HEK293 (cell line): ENCODE data around the gene PRR19.
A peak's percentile ranks its signal among the peaks of the same experiment; 100 is the strongest.

ENCODE experiments used
- CTCF ChIA-PET: fragments of 350-600 bp; formaldehyde crosslinking; extraction: SDS; loops from one replicate; lab custom pipeline; 2021; ENCODE audit warnings: antibody characterized with exemption; lab: Yijun Ruan, JAX
- POLR2A ChIA-PET: fragments of 300-600 bp; formaldehyde crosslinking; extraction: SDS; loops from one replicate; lab custom pipeline; 2020; ENCODE audit warnings: antibody characterized with exemption, inconsistent platforms; lab: Yijun Ruan, JAX
- H3K27ac ChIP-seq: fragments of 200-500 bp; sonication (Bioruptor generic); 2 replicates; pipeline ENCODE4 v1.5.1; 2014; ENCODE audit warnings: low read depth, low read length, control low read depth, inconsistent platforms; ENCODE audit errors: extremely low read depth
- H3K36me3 ChIP-seq, 2 experiments: fragments of 200-500 bp in 1 of 2; sonication (Bioruptor generic) in 1 of 2; 1 replicate in 1 of 2; 2 replicates in 1 of 2; pipeline ENCODE4 v1.5.1; 2014 to 2017; ENCODE audit warnings: inconsistent platforms in 2 of 2, low read length in 2 of 2; ENCODE audit not compliant: control insufficient read depth in 2 of 2, insufficient read depth in 1 of 2
- H3K4me1 ChIP-seq: fragments of 200-500 bp; sonication (Bioruptor generic); 2 replicates; pipeline ENCODE4 v1.5.1; 2014; ENCODE audit warnings: mild to moderate bottlenecking, low read length, inconsistent platforms; ENCODE audit not compliant: control insufficient read depth, insufficient read depth
- H3K4me3 ChIP-seq: 2 replicates; pipeline ENCODE4 v1.5.1; 2011; ENCODE audit warnings: low read depth, mild to moderate bottlenecking, control low read depth, low read length, moderate library complexity
- H3K9me3 ChIP-seq: fragments of 200-500 bp; sonication (Bioruptor generic); 2 replicates; pipeline ENCODE4 v1.5.1; 2014; ENCODE audit warnings: low read depth, low read length, inconsistent platforms; ENCODE audit not compliant: control insufficient read depth, insufficient read depth
- BCL6B ChIP-seq: fragments of 450-650 bp; formaldehyde crosslinking; IDR thresholded peaks from 2 replicates; pipeline ENCODE4 v1.5.1; 2017; ENCODE audit warnings: missing biosample characterization, missing genetic modification characterization
- EGR2 ChIP-seq: fragments of 450-650 bp; formaldehyde crosslinking; IDR thresholded peaks from 2 replicates; pipeline ENCODE4 v1.5.1; 2016; ENCODE audit warnings: low read depth, missing biosample characterization, missing genetic modification characterization
- GLIS1 ChIP-seq: fragments of 450-650 bp; formaldehyde crosslinking; IDR thresholded peaks from 2 replicates; pipeline ENCODE4 v1.5.1; 2016; ENCODE audit warnings: missing biosample characterization, missing genetic modification characterization
- MEIS1 ChIP-seq: sonication (generic); formaldehyde crosslinking; IDR thresholded peaks from 2 replicates; pipeline ENCODE4 v1.8.1; 2022; ENCODE audit warnings: missing genetic modification reagents, mild to moderate bottlenecking, borderline replicate concordance
- MZF1 ChIP-seq: fragments of 450-650 bp; formaldehyde crosslinking; IDR thresholded peaks from 2 replicates; pipeline ENCODE4 v1.5.1; 2017; ENCODE audit warnings: missing biosample characterization, missing genetic modification characterization, borderline replicate concordance
- PATZ1 ChIP-seq: fragments of 450-650 bp; formaldehyde crosslinking; IDR thresholded peaks from 2 replicates; pipeline ENCODE4 v1.5.1; 2016; ENCODE audit warnings: missing biosample characterization, missing genetic modification characterization
- SCRT2 ChIP-seq: fragments of 450-650 bp; formaldehyde crosslinking; IDR thresholded peaks from 2 replicates; pipeline ENCODE4 v1.5.1; 2016; ENCODE audit warnings: missing biosample characterization, missing genetic modification characterization
- WT1 ChIP-seq: fragments of 450-650 bp; formaldehyde crosslinking; IDR thresholded peaks from 2 replicates; pipeline ENCODE4 v1.5.1; 2016; ENCODE audit warnings: missing biosample characterization, missing genetic modification characterization
- ZBTB11 ChIP-seq: fragments of 450-650 bp; formaldehyde crosslinking; conservative IDR thresholded peaks from 2 replicates; pipeline ENCODE4 v1.5.1; 2016; ENCODE audit warnings: low read depth, missing biosample characterization, missing genetic modification characterization
- ZBTB8A ChIP-seq: fragments of 450-650 bp; formaldehyde crosslinking; IDR thresholded peaks from 2 replicates; pipeline ENCODE4 v1.5.1; 2016; ENCODE audit warnings: missing biosample characterization, missing genetic modification characterization
- ZEB2 ChIP-seq: fragments of 450-650 bp; formaldehyde crosslinking; IDR thresholded peaks from 2 replicates; pipeline ENCODE4 v1.5.1; 2016; ENCODE audit warnings: missing biosample characterization, missing genetic modification characterization
- ZFHX2 ChIP-seq: fragments of 450-650 bp; formaldehyde crosslinking; conservative IDR thresholded peaks from 2 replicates; pipeline ENCODE4 v1.5.1; 2016; ENCODE audit warnings: missing biosample characterization, missing genetic modification characterization
- ZIC2 ChIP-seq: fragments of 450-650 bp; formaldehyde crosslinking; IDR thresholded peaks from 2 replicates; pipeline ENCODE4 v1.5.1; 2016; ENCODE audit warnings: missing biosample characterization, missing genetic modification characterization
- ZNF133 ChIP-seq: fragments of 450-650 bp; formaldehyde crosslinking; IDR thresholded peaks from 2 replicates; pipeline ENCODE4 v1.5.1; 2016; ENCODE audit warnings: missing biosample characterization, missing genetic modification characterization
- ZNF140 ChIP-seq: fragments of 450-650 bp; formaldehyde crosslinking; IDR thresholded peaks from 2 replicates; pipeline ENCODE4 v1.5.1; 2016; ENCODE audit warnings: missing biosample characterization, missing genetic modification characterization
- ZNF19 ChIP-seq: fragments of 450-650 bp; formaldehyde crosslinking; IDR thresholded peaks from 2 replicates; pipeline ENCODE4; 2016; ENCODE audit warnings: missing biosample characterization, missing genetic modification characterization, low read depth
- ZNF248 ChIP-seq: fragments of 450-650 bp; formaldehyde crosslinking; IDR thresholded peaks from 2 replicates; pipeline ENCODE4 v1.5.1; 2017; ENCODE audit warnings: missing biosample characterization, missing genetic modification characterization
- ZNF513 ChIP-seq: fragments of 450-650 bp; IDR thresholded peaks from 2 replicates; pipeline ENCODE4 v1.5.1; 2018; ENCODE audit warnings: missing biosample characterization, missing genetic modification characterization
- ZNF623 ChIP-seq: fragments of 450-650 bp; formaldehyde crosslinking; IDR thresholded peaks from 2 replicates; pipeline ENCODE4 v1.5.1; 2016; ENCODE audit warnings: missing biosample characterization, missing genetic modification characterization
- ZNF658 ChIP-seq: fragments of 450-650 bp; formaldehyde crosslinking; IDR thresholded peaks from 2 replicates; pipeline ENCODE4; 2016; ENCODE audit warnings: missing biosample characterization, missing genetic modification characterization
- ZNF677 ChIP-seq: fragments of 450-650 bp; IDR thresholded peaks from 2 replicates; pipeline ENCODE4 v1.5.0; 2018; ENCODE audit warnings: missing biosample characterization, mild to moderate bottlenecking, missing genetic modification characterization, moderate library complexity
- ZNF747 ChIP-seq: fragments of 450-650 bp; formaldehyde crosslinking; IDR thresholded peaks from 2 replicates; pipeline ENCODE4 v1.5.1; 2016; ENCODE audit warnings: missing biosample characterization, missing genetic modification characterization
- ZNF791 ChIP-seq: fragments of 450-650 bp; formaldehyde crosslinking; IDR thresholded peaks from 2 replicates; pipeline ENCODE4 v1.5.1; 2016; ENCODE audit warnings: missing biosample characterization, missing genetic modification characterization
- ZNF830 ChIP-seq: fragments of 450-650 bp; IDR thresholded peaks from 2 replicates; pipeline ENCODE4 v1.5.0; 2018; ENCODE audit warnings: missing biosample characterization, missing genetic modification characterization, low read depth, mild to moderate bottlenecking, moderate library complexity
- ZSCAN23 ChIP-seq: fragments of 450-650 bp; formaldehyde crosslinking; IDR thresholded peaks from 2 replicates; pipeline ENCODE4 v1.5.1; 2016; ENCODE audit warnings: missing biosample characterization, missing genetic modification characterization
- ZSCAN30 ChIP-seq: fragments of 450-650 bp; IDR thresholded peaks from 2 replicates; pipeline ENCODE4 v1.5.1; 2018; ENCODE audit warnings: missing biosample characterization, mild to moderate bottlenecking, missing genetic modification characterization, moderate library complexity

PRR19 gene

GRCh38 chr19:42312370-42312769 lies 10.4 kb downstream of the PRR19 start:
- no peak overlapping the region for H3K4me3 ChIP-seq
- no peaks in the 10 kb centered on the region for H3K9me3 ChIP-seq
- H3K4me1 ChIP-seq: no peaks in the 10 kb centered on the region; the same call in 1 of the 2 replicates
- POLR2A ChIA-PET: interaction anchor here (1.1 kb wide), 1 partner anchor 10 kb away, joined by 3 read pairs; the partner anchor contains the start of genes PAFAH1B3 and PRR19
- H3K36me3 ChIP-seq: no peaks in the 10 kb centered on the region
- TF ChIP-seq ZNF623 (no peak), ZIC2 (tag by site-specific recombination) (peak; percentile 27; the same call in 1 of the 2 replicates), SCRT2 (tag by site-specific recombination) (peak; percentile 82)
- CTCF ChIA-PET: interaction anchor here (0.7 to 2.3 kb wide), 3 partner anchors 14 to 125 kb away, joined by 3 to 10 read pairs (median 7); no protein-coding TSS in a partner anchor
- no peak overlapping the region for H3K27ac ChIP-seq

GRCh38 chr19:42313096-42313839 lies 11.3 kb downstream of the PRR19 start, which contains the start of gene TMEM145:
TSS of gene TMEM145 (plus strand) at chr19:42313309. CDS start at chr19:42313377, 68 bp downstream.
- H3K4me1 ChIP-seq: no peaks in the 10 kb centered on the region; the same call in 1 of the 2 replicates
- H3K4me3 ChIP-seq: peak within 1 kb of the TSS; percentile 47
- ChIA-PET CTCF (interaction anchor here (0.6 to 0.7 kb wide), 2 partner anchors 30 to 67 kb away, joined by 3 read pairs; no protein-coding TSS in a partner anchor), POLR2A (interaction anchor here (0.6 to 1.1 kb wide), 3 partner anchors 11 to 34 kb away, joined by 3 read pairs; partner anchors contain the start of genes PAFAH1B3 and PRR19)
- no peaks in the 10 kb centered on the region for H3K36me3 ChIP-seq
- H3K9me3 ChIP-seq: no peaks in the 10 kb centered on the region
- no peak within 1 kb of the TSS for H3K27ac ChIP-seq
- TF ChIP-seq PATZ1 (tag by site-specific recombination) (peak; percentile 94), ZNF133 (tag by site-specific recombination) (no peak), ZNF19 (no peak), ZEB2 (tag by site-specific recombination) (no peak; the same call in 1 of the 2 replicates), BCL6B (tag by site-specific recombination) (no peak), ZSCAN23 (tag by site-specific recombination) (no peak), ZBTB8A (tag by site-specific recombination) (peak; percentile 45), ZSCAN30 (tag by site-specific recombination) (peak; percentile 89; the same call in 1 of the 2 replicates), ZNF658 (tag by site-specific recombination) (no peak), EGR2 (tag by site-specific recombination) (peak; percentile 17; the same call in 1 of the 2 replicates), ZNF791 (tag by site-specific recombination) (no peak), ZNF140 (tag by site-specific recombination) (no peak), MEIS1 (CRISPR knock-in tag) (no peak), ZNF677 (tag by site-specific recombination) (0 out of 2 replicates have a peak, but pooled peaks have one; percentile 12), ZNF747 (no peak), ZFHX2 (tag by site-specific recombination) (peak; percentile 34; the same call in 1 of the 2 replicates), GLIS1 (peak; percentile 94), ZNF513 (tag by site-specific recombination) (no peak), ZBTB11 (tag by site-specific recombination) (no peak; the same call in 1 of the 2 replicates), ZNF248 (tag by site-specific recombination) (no peak), ZNF830 (no peak), WT1 (no peak), MZF1 (tag by site-specific recombination) (no peak)
